Occipital lobe (tissue), 2 donors: ENCODE measurements around the gene IFT122. TPM values are rescaled to one million over a fixed set of nuclear protein-coding genes. Genes with fewer than 3 reads are reported as not detected.
"Not testable (repeated sequence)": the region's sequence is repeated elsewhere in the genome, so short reads cannot be mapped to it uniquely, and the experiment has no call there.

ENCODE experiments used
- DNase-seq: peaks from one replicate; lab custom pipeline; 2025; lab: John Stamatoyannopoulos, UW
- total RNA-seq: library from RNA; depleted of rRNA; stranded (reverse); fragments of >200 nt; gene quantifications from one replicate; pipeline ENCODE4 v1.2.3, GENCODE V29; 2014

Gene IFT122
- total RNA-seq, 1 donor from 2014 or later: 23.7 TPM

DNA sequence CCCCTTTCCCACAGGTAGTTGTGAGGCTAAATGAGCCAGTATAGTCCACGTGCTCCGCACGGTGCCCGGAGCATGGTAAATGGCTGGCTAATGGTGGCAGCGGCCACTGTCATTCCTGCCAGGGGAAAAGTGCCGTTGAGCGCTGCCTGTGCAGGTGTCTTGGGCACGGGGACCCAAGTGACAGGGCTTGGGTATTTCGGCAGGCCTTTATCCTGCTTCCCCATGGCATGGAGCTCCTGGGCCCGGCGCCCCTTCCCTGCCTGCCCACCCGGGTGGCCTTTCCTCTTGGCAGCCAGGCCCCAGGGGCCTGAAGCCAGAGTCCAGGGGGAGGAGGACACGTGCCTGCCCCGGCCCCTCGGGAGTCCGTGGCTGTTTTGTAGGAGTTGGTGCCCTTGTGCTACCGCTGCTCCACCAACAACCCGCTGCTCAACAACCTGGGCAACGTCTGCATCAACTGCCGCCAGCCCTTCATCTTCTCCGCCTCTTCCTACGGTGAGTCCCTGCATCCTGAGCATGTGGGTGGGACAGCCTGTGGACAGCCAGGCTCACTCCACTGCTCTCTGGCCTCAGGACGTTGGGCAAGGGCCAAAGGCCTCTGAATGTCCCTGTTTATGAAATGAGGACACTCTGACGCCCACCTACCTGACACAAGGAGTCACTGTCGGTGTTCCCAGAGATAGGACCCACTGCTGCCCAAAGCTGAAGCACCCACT lies 75.2 kb downstream of the IFT122 start:
- peak; percentile 13 for DNase-seq

DNA sequence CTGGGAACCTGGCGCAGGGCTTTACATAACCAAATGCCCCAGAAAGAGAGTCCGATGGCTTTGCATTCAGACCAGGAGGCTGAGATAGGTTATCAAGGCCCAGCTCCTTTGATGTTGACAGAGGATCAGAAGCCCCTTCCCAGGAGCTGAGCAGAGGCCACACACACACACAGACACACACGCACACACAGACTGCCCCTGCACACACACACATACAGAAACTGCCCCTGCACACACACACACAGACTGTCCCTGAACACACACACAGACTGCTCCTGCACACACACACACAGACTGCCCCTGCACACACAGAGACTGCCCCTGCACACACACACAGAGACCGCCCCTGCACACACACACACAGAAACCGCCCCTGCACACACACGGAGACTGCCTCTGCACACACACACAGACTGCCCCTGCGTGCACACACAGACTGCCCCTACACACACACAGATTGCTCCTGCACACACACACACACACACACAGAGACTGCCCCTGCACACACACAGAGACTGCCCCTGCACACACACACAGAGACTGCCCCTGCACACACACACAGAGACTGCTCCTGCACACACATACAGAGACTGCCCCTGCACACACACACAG lies 75.9 kb downstream of the IFT122 start:
- DNase-seq: not testable (repeated sequence)

DNA sequence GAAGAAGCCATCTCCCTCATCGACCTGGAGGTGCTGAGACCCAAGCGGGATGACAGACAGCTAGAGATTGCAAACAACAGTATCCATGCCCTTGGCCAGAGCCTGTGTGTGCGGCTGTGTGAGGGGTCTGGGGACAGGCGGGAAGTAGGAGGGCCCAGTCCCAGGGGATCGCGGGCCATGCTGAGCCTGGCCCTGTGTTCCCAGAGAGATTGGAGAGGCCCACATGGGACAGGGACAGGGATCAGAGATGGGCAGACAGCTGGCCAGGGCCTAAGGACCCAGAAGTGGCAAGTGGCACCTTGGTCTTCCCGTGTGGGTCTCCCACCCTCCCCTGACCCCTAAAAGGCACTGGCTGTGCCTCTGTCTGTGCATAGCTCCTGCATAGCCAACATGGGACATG lies 77.5 kb downstream of the IFT122 start:
- DNase-seq: no peak

GRCh38 chr3:129518038-129518561 lies 78.1 kb downstream of the IFT122 start:
- no peak for DNase-seq

GRCh38 chr3:129518581-129518980 lies 78.6 kb downstream of the IFT122 start:
- no peak for DNase-seq

DNA sequence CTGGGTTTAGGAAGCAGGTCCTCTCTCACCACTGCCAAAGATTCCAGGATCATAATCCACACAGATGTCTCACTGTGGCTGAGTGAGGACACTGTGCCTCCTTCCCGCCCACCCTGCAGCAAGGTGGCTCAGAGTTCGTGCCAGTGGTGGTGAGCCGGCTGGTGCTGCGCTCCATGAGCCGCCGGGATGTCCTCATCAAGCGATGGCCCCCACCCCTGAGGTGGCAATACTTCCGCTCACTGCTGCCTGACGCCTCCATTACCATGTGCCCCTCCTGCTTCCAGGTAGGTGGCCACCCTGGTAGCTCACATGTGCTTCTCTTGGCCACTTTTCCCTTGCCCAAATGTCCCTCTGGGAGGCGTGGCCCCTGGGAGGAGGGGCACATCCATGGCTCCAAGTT lies 79.4 kb downstream of the IFT122 start:
- no peak for DNase-seq

GRCh38 chr3:129519896-129520715 lies 80.1 kb downstream of the IFT122 start:
- no peak for DNase-seq

GRCh38 chr3:129520960-129521359 lies 80.9 kb downstream of the IFT122 start:
- no peak for DNase-seq

GRCh38 chr3:129521611-129522010 lies 81.6 kb downstream of the IFT122 start:
- DNase-seq: no peak

DNA sequence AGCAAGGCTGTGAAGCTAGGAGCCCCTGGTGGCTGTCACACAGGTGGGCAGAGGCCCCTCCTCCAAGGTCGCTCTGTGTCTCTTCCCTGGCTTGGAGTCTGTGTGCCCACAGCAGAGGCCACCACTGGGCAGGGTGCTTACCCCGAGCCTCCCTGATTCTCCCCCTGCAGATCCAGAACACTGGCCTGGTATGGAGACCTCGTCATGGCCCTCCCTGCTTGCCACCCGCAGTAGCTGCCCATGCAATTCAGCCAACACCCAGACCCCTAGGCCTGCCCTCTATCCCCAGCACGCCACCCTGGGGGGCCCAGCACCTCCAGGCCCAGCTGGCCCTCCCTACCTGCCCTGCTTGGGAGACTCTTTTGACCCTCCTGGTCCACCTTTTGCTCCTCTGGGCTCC lies 82.9 kb downstream of the IFT122 start:
- no peak for DNase-seq

- no peak for DNase-seq
Observed at GRCh38 chr3:129524081-129524480, 84.1 kb downstream of the IFT122 start.

DNA sequence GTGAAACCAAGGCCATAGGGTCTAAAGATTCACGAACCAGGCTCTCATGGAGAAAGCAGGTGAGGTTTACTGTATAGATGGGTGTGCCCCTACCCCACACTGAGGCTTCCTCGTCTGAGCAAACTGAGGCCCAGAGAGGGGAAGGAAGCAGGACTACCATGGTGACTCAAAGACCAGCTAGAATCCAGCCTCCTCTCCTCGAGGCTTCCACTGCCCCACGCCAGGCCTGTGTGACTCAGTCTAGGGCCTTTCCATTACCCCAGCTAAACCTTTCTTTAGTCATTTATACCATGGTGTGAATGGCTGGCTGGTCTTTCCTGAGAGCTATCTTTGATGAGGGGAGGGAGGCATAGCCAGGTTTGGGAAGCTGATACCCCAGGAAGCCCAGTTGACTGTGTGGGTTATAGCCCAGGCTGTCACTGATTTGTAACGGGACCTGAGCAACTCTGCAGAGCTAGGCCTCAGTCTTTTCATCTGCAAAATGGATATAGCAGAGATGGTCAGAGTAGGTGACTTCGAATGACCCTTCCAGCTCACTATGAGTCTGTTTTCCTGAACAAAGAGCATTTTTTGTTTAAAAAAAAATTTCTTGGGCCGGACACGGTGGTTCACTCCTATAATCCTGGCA lies 85.4 kb downstream of the IFT122 start:
- DNase-seq: no peak

DNA sequence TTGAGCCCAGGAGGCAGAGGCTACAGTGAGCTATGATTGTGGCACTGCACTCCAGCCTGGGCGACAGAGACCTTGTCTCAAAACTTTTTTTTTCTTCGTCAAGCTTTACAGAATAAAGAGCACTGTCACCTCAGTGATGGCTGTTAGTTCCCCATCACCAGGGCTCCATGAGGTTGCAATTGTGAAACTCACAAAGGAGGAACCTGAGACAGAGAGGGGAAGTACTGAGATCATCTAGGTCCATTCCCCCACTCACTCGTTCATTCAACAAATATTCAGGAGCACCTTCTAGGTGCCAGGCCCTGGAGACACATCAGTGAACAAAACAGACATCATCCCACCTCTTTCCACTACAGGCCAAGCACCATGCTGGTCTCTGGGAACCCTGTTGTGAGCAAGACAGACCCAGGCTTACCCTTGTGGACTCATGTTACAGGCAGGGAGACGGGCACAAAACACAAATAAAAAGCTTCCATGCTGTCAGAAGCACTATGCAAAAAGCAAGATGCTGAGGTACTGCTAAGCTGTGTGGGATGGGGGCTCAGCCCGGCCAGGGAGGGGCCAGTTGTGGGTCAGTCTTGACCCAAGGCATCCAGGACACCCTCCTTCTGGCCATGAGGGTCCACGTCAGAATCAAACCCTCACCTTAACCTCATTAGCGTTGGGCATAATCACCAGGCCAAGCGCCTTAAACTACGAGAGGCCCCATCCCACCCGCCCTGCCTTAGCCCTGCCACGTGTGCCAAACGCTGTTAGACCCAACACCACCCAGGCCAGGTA lies 86.3 kb downstream of the IFT122 start:
- DNase-seq: no peak

- DNase-seq: no peak
Observed at GRCh38 chr3:129527262-129527661, 87.2 kb downstream of the IFT122 start.

- no peak for DNase-seq
Observed at GRCh38 chr3:129528589-129529100, 88.6 kb downstream of the IFT122 start, which contains the start of gene RHO. TSS of gene RHO (plus strand) at chr3:129528639. CDS start at chr3:129528734, 95 bp downstream.

GRCh38 chr3:129529436-129530210 lies 89.6 kb downstream of the IFT122 start:
- no peak for DNase-seq

GRCh38 chr3:129530251-129530791 lies 90.3 kb downstream of the IFT122 start:
- DNase-seq: no peak

DNA sequence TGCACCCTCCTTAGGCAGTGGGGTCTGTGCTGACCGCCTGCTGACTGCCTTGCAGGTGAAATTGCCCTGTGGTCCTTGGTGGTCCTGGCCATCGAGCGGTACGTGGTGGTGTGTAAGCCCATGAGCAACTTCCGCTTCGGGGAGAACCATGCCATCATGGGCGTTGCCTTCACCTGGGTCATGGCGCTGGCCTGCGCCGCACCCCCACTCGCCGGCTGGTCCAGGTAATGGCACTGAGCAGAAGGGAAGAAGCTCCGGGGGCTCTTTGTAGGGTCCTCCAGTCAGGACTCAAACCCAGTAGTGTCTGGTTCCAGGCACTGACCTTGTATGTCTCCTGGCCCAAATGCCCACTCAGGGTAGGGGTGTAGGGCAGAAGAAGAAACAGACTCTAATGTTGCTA lies 90.8 kb downstream of the IFT122 start:
- DNase-seq: no peak

GRCh38 chr3:129531699-129532098 lies 91.7 kb downstream of the IFT122 start:
- no peak for DNase-seq

- no peak for DNase-seq
Observed at GRCh38 chr3:129532261-129532660, 92.2 kb downstream of the IFT122 start.
